NOMO-1 treated with dmso at 0.1 percent for 144 hours (cell line): ENCODE data around the gene CLIC3.

Source experiments
- DNase-seq: peaks from one replicate; lab custom pipeline; 2025; ENCODE audit not compliant: unreplicated experiment; lab: John Stamatoyannopoulos, UW

Gene CLIC3

DNA sequence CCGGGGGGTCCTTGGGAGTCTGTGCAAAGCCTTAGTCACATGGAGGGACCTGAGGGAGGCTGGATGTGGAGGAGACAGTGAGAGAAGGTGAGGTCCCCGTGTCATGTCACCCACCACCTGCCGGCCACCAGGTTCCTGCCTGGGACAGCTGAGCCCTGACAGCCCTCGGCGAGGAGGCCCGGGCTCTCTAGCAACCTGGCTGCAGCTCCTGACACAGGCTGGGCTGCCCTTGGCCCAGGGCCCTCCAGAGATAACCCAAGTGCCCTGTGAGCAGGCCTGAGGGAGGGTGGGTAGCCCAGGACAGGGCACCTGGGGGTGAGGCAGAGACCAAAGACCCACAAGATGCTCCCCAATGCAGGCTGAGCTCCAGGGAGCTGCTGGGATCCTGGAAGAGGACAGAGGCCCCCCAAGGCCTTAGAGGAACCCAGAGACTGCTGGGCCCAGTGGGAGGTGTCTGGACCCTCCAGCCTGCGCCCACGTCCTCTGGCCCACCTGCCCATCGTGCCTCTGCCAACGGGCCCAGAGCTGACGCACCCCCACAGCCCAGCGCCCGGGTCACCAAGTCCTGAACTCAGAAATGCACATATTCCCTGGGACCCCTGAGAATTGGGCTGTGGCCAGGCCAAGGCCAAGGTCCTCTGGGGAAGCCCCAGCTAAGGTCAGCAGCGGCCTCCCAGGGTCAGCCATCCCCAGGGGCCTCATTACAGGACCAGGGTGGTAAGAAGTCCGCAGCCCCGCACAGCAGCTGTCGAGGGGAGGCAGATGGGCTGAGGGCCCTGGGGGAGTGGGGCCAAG, 27.8 kb downstream of the CLIC3 start:
- DNase-seq = no peak

- no peak for DNase-seq
Measured at GRCh38 chr9:136965771-136966484, 30.4 kb downstream of the CLIC3 start.

- no peak for DNase-seq
Measured at GRCh38 chr9:136964833-136965422, 31.4 kb downstream of the CLIC3 start.

- DNase-seq = no peak
Measured at GRCh38 chr9:136964171-136964689, 32.1 kb downstream of the CLIC3 start.

- DNase-seq = no peak
Measured at GRCh38 chr9:136963751-136964150, 32.6 kb downstream of the CLIC3 start.

DNA sequence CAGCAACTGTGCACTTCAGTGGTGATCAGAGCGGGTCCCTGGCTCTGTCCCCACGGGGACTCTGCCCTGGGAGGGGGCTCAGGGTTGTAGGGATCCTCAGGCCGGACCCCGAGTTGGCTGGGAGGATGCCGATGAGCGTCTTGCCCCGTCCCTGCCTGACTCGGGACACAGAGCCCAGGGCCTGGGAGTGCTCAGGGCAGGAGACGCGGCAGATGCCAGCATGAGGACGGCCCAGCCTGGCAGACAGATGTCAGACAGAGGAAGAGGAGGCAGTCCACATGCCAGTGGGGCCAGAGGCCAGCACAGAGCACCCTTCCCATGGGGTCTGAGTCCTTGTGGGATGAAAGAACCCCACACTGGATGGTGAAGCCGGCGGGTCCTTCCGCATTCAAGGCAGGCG, 33.0 kb downstream of the CLIC3 start:
- DNase-seq = no peak

GRCh38 chr9:136962701-136963248, 33.6 kb downstream of the CLIC3 start:
- DNase-seq = no peak

DNA sequence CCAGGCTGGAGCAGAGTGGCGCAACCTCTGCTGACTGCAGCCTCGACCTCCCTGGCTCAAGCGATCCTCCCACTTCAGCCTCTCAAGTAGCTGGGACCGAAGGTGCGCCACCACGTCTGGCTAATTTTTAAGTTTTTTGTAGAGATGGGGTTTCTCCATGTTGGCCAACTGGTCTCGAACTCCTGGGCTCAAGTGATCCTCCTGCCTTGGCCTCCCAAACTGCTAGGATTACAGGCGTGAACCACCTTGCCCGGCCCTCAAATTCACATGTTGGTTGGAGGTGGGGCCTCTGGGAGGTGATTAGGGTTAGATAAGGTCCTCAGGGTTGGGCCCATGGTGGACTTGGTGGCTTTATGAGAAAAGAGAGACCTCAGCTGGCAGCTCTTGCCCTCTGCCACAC, 34.2 kb downstream of the CLIC3 start:
- no peak for DNase-seq

DNA sequence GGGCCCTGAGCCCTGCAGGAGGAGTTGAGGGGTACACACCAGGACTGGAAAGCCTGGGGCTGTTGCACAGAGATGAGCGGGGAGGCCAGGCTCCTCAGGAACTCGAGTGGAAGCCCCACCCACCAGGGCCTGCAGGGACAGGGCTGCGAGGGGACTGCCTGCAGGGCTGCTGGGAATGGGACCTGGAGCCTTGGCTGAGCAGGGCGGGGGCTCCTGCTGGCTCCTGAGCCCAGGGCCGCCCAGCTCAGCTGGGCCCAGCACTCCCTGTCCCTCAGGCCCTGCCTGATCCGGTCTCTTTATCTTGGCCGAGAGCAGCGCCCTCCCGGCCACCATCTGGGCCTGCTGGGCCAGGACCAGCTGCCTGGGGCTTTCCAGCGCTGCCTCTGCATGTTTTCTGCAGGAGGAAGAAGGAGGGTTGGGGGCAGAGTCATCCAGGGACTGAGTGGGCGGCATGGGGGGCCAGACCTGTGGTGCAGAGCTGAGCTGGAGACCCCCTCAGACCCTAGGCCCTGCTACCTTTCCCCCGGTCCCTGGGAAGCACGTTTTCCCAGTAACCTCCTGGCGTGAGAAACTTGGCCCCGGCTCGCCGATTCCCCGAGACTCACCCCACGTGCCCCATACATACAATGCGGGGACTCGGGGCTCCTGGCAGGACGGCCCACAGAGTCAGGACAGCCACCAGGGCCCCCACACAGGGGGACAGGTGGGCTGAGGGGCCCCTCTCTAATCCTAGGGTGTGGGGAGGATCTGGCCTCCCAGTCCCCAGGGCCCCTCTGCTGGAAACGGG, 34.9 kb downstream of the CLIC3 start:
- DNase-seq = no peak

DNA sequence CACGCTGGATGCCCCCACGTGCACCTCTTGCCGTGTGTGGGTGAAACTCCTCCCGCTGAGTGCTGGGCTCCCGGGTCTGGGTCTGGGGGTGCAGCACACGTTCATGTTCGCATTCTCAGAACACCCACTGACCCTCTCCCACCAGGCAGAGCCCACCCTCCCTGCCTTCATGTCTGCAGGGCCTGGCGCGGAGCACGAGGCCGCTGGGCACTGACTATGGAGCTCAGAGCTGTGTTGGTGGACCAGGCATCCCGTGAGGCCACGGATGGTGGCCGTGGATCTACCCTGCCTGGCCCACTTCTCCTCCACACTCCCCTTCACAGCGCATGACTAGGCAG, 35.5 kb downstream of the CLIC3 start:
- no peak for DNase-seq

DNA sequence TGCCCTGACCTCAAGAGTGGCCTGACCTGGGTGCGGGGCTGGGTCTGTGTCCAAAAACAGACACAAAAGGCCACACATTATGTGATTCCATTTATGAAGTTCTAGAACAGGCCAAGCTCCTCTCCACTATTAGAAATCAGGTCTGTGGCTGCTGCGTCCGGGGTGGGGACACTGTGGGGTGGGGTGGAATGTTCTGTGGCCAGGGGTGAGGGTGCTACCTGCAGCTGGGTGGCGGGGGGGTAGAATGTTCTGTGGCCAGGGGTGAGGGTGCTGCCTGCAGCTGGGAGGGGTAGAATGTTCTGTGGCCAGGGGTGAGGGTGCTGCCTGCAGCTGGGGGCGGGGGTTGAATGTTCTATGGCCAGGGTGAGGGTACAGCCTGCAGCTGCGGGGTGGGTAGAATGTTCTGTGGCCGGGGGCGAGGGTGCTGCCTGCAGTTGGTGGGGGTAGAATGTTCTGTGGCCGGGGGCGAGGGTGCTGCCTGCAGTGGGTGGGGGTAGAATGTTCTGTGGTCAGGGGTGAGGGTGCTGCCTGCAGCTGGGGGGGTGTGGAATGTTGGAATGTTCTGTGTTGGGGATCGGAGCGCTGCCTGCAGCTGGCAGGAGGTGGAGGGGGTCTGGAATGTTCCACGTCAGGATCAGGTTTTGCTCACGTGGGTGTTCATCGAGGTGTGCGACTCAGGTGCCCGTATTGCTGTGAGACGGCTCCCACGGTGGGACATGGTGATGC, 36.0 kb downstream of the CLIC3 start:
- no peak for DNase-seq

DNA sequence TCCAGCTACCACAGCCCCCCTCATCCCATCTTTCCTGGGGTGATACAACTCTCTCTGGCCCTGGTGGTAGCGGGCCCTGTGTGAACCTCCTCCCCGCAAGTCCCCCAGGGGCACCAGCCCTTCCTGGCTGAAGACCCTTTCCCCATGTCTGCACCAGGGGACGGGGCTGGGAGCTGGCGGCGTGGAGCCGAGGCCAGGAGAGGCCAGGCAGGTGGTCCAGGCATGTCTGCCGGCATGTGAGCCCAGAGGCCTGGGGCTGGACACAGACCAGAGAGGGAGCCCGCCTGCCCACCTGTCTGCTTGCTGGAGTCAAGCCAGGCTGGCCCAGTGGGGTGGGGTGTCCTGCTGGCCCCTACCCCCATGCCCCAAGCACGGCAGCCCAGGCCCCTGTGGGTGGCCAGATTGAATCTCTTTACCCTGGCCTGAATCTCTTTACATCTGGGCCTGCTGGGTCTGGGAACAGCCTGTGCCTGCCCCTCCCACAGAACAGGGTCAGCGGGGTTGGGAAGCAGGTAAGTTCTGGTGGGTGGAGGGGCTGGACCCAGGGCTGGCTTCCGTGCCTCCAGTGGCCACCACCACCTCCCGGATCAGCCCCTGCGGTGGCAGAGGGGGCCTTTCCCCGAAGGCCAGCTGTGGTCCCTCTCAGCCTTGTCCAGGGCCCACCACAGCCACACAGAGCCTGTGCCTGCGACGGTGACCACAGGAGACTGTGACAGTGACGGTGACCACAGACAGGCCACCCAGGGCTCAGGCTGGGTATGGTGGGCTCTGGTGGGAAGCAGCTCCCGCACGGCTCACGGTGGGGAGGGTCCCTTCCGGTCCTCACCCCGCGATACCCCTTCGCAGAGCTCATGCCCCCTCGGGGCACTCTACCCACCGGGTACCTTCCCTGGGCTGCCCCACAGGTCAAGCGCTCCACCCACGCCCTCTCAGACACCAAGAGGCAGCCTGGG, 37.2 kb downstream of the CLIC3 start:
- no peak for DNase-seq

- no peak for DNase-seq
Measured at GRCh38 chr9:136958473-136958872, 37.9 kb downstream of the CLIC3 start.

DNA sequence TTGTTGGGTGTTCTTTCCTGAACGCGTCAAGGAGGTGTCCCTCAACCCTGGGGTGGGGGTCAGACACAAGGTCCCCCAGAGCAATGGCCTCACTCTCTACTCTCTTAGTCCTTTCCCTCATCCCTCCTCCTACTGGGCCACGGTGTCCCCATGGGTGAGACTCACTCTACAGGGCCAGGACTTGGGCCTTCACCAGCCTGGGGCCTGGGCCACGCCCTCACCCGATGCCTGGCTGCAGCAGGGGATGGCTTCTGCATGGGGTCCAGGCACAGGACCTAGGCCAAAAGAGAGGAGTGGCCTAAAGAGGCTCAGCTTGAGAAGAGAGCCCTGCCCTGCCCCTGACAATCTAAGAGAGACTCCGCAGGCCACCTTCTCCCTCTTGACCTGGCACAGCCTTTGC, 38.5 kb downstream of the CLIC3 start:
- no peak for DNase-seq

GRCh38 chr9:136957461-136957860, 38.9 kb downstream of the CLIC3 start:
- DNase-seq = no peak

GRCh38 chr9:136956604-136957003, 39.8 kb downstream of the CLIC3 start:
- DNase-seq = no peak

GRCh38 chr9:136955943-136956335, 40.4 kb downstream of the CLIC3 start:
- DNase-seq = no peak

DNA sequence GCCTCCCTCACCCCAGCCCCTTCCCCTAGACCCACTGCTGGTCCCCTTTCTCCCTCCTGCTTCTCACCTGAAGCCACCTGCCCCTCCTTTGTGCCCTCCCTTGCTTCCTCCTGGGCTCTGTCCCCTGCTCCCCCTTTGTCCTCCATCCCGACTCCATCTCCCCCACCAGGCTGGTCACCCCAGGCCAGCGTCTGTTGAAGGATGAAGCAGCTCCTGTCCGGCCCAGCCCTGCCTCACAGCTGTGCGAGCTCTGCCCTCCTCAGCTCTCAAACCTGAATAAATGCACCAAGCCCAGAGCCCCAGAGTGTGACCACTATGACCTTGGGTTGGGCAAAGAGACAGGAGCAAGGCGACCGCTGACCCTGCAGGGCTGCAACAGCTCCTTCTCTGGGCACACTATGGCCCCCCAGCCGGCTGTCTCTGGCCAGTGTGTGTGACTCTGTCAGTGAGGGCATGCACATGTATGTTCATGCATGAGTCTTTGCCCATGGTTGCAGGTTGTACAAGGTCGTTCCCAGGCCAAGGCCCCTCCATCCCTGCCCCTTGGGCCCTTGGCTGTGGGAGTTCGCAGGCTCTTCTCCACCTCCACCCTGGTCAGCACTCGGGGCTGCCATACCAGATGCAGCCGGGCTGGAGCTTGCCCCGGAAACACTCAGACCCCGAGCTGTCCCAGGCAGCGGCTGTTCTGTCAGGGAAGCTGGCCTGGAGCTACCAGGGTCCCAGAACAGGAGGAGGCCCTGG, 41.0 kb downstream of the CLIC3 start:
- no peak for DNase-seq
